WERI-Rb-1 (cell line): Measurements from ENCODE around the gene KIRREL3.
A peak's percentile ranks its signal among the peaks of the same experiment; 100 is the strongest.

Experiments used
- DNase-seq: peaks from one replicate; pipeline ENCODE4 v3.0.0-alpha.2; 2020
- H3K27ac ChIP-seq: fragments of 250-450 bp; sonication (Bioruptor Pico); 2 replicates; pipeline ENCODE4 v1.5.1; 2020; ENCODE audit warnings: mild to moderate bottlenecking, moderate library complexity
- H3K27me3 ChIP-seq: fragments of 250-450 bp; sonication (Bioruptor Pico); 2 replicates; pipeline ENCODE4 v1.5.1; 2021; ENCODE audit warnings: mild to moderate bottlenecking, low read depth, moderate library complexity; ENCODE audit not compliant: insufficient read depth, severe bottlenecking
- H3K36me3 ChIP-seq: fragments of 250-450 bp; sonication (Bioruptor Pico); 2 replicates; pipeline ENCODE4 v1.5.1; 2020; ENCODE audit warnings: mild to moderate bottlenecking, moderate library complexity
- H3K4me3 ChIP-seq: 2 replicates; pipeline ENCODE4 v1.5.1; 2011; ENCODE audit warnings: low read depth, mild to moderate bottlenecking, control low read depth, low read length
- H3K9me3 ChIP-seq: fragments of 250-450 bp; sonication (Bioruptor Pico); 2 replicates; pipeline ENCODE4 v1.5.1; 2021; ENCODE audit warnings: mild to moderate bottlenecking, moderate library complexity; ENCODE audit not compliant: severe bottlenecking
- CTCF ChIP-seq: IDR thresholded peaks from 2 replicates; pipeline ENCODE4 v1.5.1; 2011; ENCODE audit warnings: low read depth, mild to moderate bottlenecking, control low read depth, inconsistent platforms, low read length

KIRREL3 gene

DNA sequence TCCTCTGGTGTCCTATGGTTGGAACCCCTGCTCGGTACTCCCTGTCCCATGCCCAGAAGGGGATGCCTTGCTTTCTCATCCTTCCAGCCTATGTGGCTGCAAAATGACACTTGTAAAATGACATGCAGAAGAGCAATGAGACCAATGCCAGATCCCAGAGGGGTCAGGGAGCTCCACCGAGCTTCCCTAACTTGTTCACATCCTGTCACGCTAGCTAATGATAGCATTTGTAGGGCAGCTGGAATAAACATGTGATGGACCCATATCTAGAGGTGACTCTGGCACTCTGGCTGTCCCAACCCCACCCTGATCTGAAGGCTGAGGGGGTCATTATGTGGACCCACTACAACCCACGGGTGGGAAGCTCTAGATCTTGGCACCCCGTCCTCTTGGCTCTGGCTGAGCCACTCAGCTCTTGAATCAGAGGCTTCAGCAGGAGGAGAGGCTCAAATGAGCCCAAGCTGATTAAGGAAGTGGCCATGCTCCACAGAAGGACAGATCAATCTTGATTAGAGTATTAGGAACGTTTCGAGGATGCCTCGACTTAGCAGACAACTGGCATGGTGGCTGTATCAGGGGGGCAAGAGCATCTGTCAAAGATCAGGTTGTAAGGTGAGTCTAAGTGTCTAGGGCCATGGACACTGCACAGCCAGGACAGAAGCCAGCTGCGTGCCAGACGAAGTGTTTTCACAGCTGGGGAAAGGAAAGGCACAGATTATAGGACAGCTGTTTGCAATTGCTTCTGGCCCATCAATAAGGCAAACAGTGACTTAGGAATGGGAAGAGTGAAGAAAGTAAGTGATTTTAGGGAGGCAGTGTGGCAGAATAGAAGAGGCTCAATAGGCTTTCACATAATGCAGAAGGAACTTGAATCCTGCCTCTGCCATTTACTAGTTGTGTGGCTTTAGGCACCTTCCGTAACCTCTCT lies 182.8 kb downstream of the KIRREL3 start:
- no peaks in the 10 kb centered on the region for H3K36me3 ChIP-seq
- DNase-seq: peak; percentile 78
- H3K27me3 ChIP-seq: no peaks in the 10 kb centered on the region
- no peaks in the 10 kb centered on the region for H3K9me3 ChIP-seq
- H3K27ac ChIP-seq: 0 out of 2 replicates have a peak overlapping the region, but pooled peaks have one; percentile 12
- no peak for TF ChIP-seq CTCF
- H3K4me3 ChIP-seq: no peak overlapping the region

GRCh38 chr11:126817096-126817495 lies 183.5 kb downstream of the KIRREL3 start:
- no peak for TF ChIP-seq CTCF
- Histone ChIP-seq H3K27ac (peak overlapping the region; percentile 35), H3K36me3 (no peaks in the 10 kb centered on the region), H3K27me3 (no peaks in the 10 kb centered on the region), H3K4me3 (no peak overlapping the region), H3K9me3 (no peaks in the 10 kb centered on the region)
- no peak for DNase-seq

DNA sequence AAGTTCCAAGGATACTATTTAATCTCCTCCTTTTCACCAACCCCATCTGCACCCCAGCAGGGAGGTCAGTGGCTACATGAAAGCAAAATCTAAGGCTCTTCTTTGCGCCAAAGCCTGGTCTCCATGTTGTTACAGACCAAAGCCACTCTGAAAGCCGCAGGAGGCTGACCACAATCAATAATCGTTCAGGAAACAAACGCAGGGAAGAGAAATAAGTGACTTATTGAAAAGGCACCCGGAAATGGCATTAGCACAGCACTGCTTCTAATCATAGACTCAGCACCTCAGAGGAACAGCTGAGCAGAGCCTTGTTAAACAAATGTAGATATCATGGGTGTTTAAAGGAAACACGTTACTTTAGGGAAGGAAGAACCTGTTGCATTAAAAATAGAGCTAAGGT lies 183.9 kb downstream of the KIRREL3 start:
- H3K27ac ChIP-seq: peak overlapping the region; percentile 35
- peak; percentile 44 for DNase-seq

DNA sequence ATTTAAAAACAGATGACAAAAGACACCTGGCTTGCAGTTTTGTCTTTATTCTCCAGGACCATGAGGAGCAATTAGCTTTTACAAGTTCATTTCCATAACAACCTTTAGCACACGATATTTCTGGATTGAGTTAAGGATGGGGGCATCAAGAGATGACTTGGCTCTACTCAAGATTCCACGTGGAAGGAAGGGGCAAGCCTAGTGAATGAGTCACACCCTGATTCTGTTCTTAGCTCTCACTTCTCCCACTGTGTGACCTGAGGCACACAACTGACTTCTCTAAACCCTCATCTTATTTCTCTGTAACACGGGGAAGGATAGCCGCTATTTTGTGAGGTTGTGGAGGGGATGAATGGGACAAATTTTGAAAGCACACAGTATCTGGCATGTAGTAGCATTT lies 185.5 kb downstream of the KIRREL3 start:
- Histone ChIP-seq H3K27ac (no peak overlapping the region), H3K4me3 (no peak overlapping the region), H3K27me3 (no peaks in the 10 kb centered on the region), H3K9me3 (no peaks in the 10 kb centered on the region), H3K36me3 (no peaks in the 10 kb centered on the region; the same call in 1 of the 2 replicates)
- TF ChIP-seq CTCF: no peak
- DNase-seq: no peak

More for the DNA sequence above, 183.9 kb downstream of the KIRREL3 start:
- no peaks in the 10 kb centered on the region for H3K9me3 ChIP-seq
- no peak overlapping the region for H3K4me3 ChIP-seq
- H3K36me3 ChIP-seq: no peaks in the 10 kb centered on the region
- TF ChIP-seq CTCF: no peak
- no peaks in the 10 kb centered on the region for H3K27me3 ChIP-seq

GRCh38 chr11:126810776-126811175 lies 189.8 kb downstream of the KIRREL3 start:
- Histone ChIP-seq H3K9me3 (no peaks in the 10 kb centered on the region), H3K27me3 (no peaks in the 10 kb centered on the region), H3K4me3 (no peak overlapping the region), H3K36me3 (no peaks in the 10 kb centered on the region; the same call in 1 of the 2 replicates), H3K27ac (no peak overlapping the region)
- no peak for TF ChIP-seq CTCF
- DNase-seq: peak; percentile 42
